ENCODE data around the gene GSX1. TPM values are rescaled to one million over a fixed set of nuclear protein-coding genes. Genes with fewer than 3 reads are reported as not detected.

GSX1 gene
- total RNA-seq, 1 experiment from 2014 or later, result not detected

GRCh38 chr13:27770809-27771208 is 21.5 kb upstream of the GSX1 start:
- TF ChIP-seq CTCF (IDR thresholded peaks at IDR 0.05 in 2 of 3, conservative IDR thresholded peaks at IDR 0.05 in 1 of 3; ENCODE audit: borderline replicate concordance in 1 of 3, insufficient read depth in 1 of 3, low read depth in 2 of 3, low read length in 2 of 3), result peak; percentile 57 to 72 (median 68); a peak in 5 of 6 replicates
- TF ChIP-seq SP1 (IDR thresholded peaks at IDR 0.05; ENCODE audit: low read depth), result no peak
- peak; percentile 38; the same call in 1 of the 2 replicates for TF ChIP-seq CBX3 (IDR thresholded peaks at IDR 0.05; ENCODE audit: low read depth)
- TF ChIP-seq YY1 (IDR thresholded peaks at IDR 0.05; ENCODE audit: extremely low read depth, insufficient replicate concordance, low read depth, low read length), result no peak
- no peak for TF ChIP-seq TCF7L2 (IDR thresholded peaks at IDR 0.05; ENCODE audit: borderline replicate concordance, extremely low read depth, insufficient read depth, insufficient read length)
- no peak for TF ChIP-seq EZH2 (IDR thresholded peaks at IDR 0.05)
- TF ChIP-seq ATF3 (IDR thresholded peaks at IDR 0.05), result no peak
- peak; percentile 57; the same call in 1 of the 2 replicates for TF ChIP-seq RAD21 (IDR thresholded peaks at IDR 0.05; ENCODE audit: low read depth)
- no peak for TF ChIP-seq ZFX (IDR thresholded peaks at IDR 0.05)
- no peak for TF ChIP-seq FOSL1 (IDR thresholded peaks at IDR 0.05; ENCODE audit: low read depth)
- no peaks in the 10 kb centered on the region for H3K9me2 ChIP-seq (ENCODE audit: insufficient read depth)
- POLR2A ChIA-PET, result no interaction called here
- intact Hi-C loops (cut with micrococcal nuclease), result loop anchor here (2.0 to 5.0 kb wide), 3 partner anchors 56 to 389 kb away; no protein-coding TSS in a partner anchor
- no peak overlapping the region for H3K4me2 ChIP-seq (ENCODE audit: low read length)
- no peak overlapping the region for H3K4me3 ChIP-seq (replicated peaks in 1 of 2; ENCODE audit: low read depth in 1 of 2, low read length in 2 of 2)
- no peak overlapping the region for H3K9ac ChIP-seq (ENCODE audit: low read length)
- peak overlapping the region; percentile 36 for H2AFZ ChIP-seq (ENCODE audit: low read depth, low read length, poor library complexity, severe bottlenecking)
- RAD21 ChIA-PET (ENCODE audit: low non-redundant PET in 1 of 2, low total read pairs in 2 of 2, uncharacterized antibody in 2 of 2, unreplicated experiment in 2 of 2), result interaction anchor here (1.5 to 1.9 kb wide), 2 partner anchors 55 to 56 kb away, joined by 6 to 7 read pairs; no protein-coding TSS in a partner anchor
- DNase-seq (ENCODE audit: low read depth, low spot score), result peak; percentile 31
- H3K79me2 ChIP-seq (ENCODE audit: insufficient read depth, low read length), result no peaks in the 10 kb centered on the region
- H3K4me1 ChIP-seq (ENCODE audit: control insufficient read depth in 1 of 2, insufficient read depth in 2 of 2, low read length in 2 of 2), result no peaks in the 10 kb centered on the region
- CTCF ChIA-PET, result interaction anchor here (1.3 to 4.6 kb wide), 3 partner anchors 9 to 183 kb away, joined by 4 to 54 read pairs (median 6); no protein-coding TSS in a partner anchor
- H3K27me3 ChIP-seq (ENCODE audit: insufficient read depth, low read length), result no peaks in the 10 kb centered on the region
- no TSS peak for BruUV-seq (replicated peaks)
- no peaks in the 10 kb centered on the region for H3K36me3 ChIP-seq (ENCODE audit: control insufficient read depth in 1 of 2, insufficient read depth in 2 of 2, low read length in 2 of 2)
- peak; percentile 97 for ATAC-seq
- H3K27ac ChIP-seq (ENCODE audit: low read depth, low read length), result no peak overlapping the region
- H3K9me3 ChIP-seq (ENCODE audit: control insufficient read depth in 1 of 2, insufficient read depth in 1 of 2, low read depth in 1 of 2, low read length in 2 of 2), result no peaks in the 10 kb centered on the region
- H4K20me1 ChIP-seq (ENCODE audit: insufficient read depth), result no peaks in the 10 kb centered on the region
